Glomerular visceral epithelial cell (primary cell): ENCODE measurements around the gene LSM4.
"Not testable (repeated sequence)": the region's sequence is repeated elsewhere in the genome, so short reads cannot be mapped to it uniquely, and the experiment has no call there.

Experiments used
- DNase-seq: peaks from one replicate; pipeline ENCODE4 v3.0.0-alpha.2; 2016; ENCODE audit errors: extremely low spot score

Gene LSM4

GRCh38 chr19:18322759-18323460, at the start of gene LSM4:
LSM4 (minus strand) TSS chr19:18323076; CDS start chr19:18323020, 56 bp downstream.
- DNase-seq, result peak; percentile 98

GRCh38 chr19:18368504-18369222, 45.8 kb upstream of the LSM4 start:
- DNase-seq, result no peak

- DNase-seq, result no peak
Observed at GRCh38 chr19:18366021-18366435, 43.2 kb upstream of the LSM4 start.

GRCh38 chr19:18364826-18365528, 42.1 kb upstream of the LSM4 start:
- peak; percentile 99 for DNase-seq

DNA sequence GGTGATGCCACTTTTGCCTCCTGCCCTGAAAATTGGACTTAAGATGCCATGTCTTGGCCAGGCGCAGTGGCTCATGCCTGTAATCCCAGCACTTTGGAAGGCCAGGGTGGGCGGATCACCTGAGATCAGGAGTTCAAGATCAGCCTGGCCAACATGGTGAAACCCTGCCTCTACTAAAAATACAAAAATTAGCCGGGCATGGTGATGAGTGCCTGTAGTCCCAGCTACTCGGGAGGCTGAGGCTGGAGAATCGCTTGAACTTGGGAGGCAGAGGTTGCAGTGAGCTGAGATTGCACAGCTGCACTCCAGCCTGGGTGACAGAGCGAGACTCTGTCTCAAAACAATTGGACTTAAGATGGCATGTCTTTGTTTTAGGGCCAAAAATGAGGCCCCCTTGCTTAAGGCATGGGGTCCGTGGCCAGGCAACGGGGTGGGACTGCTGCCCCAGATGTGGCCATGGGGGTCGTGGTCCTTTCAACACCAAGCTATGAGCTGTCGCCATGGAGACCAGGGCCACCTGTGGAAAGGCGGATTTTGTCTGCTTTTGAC, 41.5 kb upstream of the LSM4 start:
- not testable (repeated sequence) for DNase-seq

DNA sequence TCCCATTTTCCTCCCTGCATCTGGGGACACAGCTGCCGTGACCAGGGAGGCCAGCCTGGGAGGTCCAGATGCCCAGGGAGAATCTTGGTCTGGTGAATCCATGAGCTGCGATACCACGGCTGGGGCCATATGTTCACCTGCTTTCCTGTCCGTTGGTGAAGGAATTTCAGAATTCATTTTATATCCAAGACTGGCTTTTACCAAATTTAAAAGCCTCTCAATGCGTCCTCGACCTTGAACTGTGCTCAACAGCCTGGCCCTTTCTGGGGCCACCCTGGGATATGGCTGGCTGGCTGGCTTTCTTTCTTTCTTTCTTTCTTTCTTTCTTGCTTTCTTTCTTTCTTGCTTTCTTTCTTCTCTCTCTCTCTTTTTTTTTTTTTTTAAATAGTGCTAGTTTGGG, 40.9 kb upstream of the LSM4 start:
- DNase-seq, result no peak

GRCh38 chr19:18362934-18363542, 40.2 kb upstream of the LSM4 start:
- no peak for DNase-seq

- DNase-seq, result no peak
Observed at GRCh38 chr19:18361646-18362045, 38.8 kb upstream of the LSM4 start.

DNA sequence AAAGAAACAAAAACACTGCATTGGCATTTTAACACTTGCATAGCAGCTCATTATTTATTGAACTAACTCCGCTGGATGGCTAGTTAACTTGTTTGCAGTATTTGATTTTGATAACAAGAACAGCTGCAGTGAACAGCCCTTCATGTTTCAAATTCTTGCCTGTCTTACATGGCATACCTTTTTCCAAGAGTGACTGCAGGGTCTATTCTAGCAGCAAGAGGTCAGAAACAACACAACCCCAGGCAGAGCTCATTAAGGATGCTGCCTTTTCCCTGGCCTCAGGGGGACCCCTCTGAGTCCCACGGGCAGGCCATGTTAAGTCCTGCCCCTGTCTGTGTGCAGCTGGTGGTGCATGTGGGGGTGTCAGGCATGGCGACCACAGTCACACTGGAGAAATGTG, 34.2 kb upstream of the LSM4 start:
- no peak for DNase-seq

GRCh38 chr19:18354743-18355142, 31.9 kb upstream of the LSM4 start:
- not testable (repeated sequence) for DNase-seq

GRCh38 chr19:18353378-18354005, 30.6 kb upstream of the LSM4 start:
- DNase-seq, result no peak

DNA sequence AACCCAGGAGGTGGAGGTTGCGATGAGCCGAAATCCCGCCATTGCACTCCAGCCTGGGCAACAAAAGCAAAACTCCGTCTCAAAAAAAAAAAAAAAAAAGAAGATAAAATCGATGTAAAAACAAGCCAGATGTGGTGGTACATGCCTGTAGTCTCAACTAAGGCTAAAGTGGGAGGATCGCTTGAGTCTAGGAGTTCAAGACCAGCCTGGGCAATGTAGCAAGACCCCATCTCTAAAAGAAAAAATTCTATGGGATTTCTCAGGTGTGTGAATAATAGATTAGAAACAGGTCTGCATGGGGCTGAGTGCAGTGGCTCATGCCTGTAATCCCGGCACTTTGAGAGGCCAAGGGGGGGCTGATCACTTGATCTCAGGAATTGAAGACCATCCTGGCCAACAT, 28.7 kb upstream of the LSM4 start:
- no peak for DNase-seq

GRCh38 chr19:18350490-18350889, 27.6 kb upstream of the LSM4 start:
- DNase-seq, result no peak

- DNase-seq, result peak; percentile 67
Observed at GRCh38 chr19:18349524-18350128, 26.8 kb upstream of the LSM4 start.

DNA sequence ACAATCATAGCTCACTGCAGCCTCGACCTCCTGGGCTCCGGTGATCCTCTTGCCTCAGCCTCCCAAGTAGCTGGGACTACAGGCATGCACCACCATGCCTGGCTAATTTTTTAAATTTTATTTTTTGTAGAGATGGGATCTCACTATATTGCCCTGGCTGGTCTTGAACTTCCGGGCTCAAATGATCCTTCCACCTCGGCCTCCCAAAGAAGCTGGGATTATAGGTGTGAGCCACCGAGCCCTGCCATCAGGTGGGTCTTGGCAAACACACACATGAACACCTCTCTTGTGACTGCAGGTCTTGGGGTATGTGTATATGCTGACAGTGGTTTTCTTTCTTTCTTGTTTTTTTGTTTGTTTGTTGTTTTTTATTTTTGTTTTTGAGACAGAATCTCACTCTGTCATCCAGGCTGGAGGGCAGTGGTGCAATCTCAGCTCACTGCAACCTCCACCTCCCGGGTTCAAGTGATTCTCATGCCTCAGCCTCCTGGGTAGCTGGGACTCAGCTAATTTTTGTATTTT, 26.0 kb upstream of the LSM4 start:
- DNase-seq, result not testable (repeated sequence)

DNA sequence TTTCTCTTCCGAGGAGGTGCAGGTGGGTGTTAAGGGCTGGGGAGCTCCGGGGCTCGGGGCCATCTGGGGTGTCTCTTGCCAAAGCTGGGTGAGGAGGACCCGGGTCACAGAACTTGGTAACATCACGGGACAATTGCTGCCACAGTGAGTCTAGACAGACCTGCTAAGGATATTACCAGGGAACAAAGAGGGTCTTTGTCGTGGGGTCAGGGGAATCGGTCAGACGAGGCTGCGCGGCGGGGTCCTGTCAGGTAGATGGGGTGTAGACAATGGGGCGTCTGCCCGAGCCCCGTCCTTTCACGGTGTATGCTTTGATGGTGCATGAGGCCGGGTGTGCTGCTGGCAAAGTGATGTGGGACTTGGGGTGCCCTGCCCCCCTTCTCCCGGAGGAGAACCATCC, 25.3 kb upstream of the LSM4 start:
- no peak for DNase-seq

DNA sequence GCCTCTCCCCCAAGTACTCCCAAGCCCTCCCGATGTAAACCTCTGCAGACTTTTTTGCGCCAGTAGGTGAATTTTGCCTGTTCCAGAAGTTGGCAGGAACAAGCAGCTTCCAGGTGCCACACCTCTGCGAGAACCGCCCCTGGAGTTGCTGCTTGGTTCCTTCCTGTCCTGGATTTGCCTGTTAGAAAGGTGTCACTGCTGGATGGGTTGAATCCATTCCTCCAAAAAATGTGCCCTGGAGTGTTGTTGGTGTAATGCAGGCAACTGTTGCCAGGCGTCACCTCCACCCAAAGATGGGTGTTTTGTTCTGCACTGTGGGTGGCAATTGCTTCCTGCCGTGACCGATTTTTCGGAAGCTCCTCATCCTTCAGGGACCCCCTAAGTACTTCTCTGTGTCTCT, 23.2 kb upstream of the LSM4 start:
- DNase-seq, result no peak

DNA sequence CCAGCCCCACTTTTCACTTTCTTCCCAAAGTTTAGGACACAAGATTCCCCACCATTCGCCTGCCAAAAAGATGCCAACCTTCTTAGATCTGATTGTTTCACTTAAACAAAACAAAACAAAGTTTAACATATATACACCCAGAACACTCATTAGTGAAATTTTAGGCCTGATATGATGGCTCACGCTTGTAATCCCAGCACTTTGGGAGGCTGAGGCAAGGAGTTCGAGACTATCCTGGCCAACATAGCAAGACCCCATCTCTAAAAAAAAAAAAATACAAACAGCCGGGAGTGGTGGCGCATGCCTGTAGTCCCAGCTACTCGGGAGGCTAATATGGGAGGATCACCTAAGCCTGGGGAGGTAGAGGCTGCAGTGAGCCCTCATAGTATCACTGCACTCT, 22.4 kb upstream of the LSM4 start:
- DNase-seq, result no peak

DNA sequence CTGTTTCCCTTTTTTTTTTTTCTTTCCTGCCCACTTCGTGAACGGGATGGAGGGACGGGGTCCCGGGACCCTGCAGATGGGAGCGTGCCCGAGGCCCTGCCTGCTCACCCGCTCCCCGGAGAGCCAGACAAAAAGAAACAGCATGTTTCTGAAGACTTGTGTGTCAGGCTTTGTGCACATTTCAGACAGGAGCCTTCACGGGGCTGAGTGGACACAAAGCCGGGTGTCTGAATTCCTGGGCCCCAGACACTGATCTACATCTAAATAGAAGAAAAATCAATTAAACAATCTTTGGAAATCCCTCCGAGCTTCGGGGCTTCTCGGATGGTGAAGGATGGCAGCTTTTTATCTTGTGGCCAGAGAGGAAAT, 21.7 kb upstream of the LSM4 start:
- no peak for DNase-seq

- no peak for DNase-seq
Observed at GRCh38 chr19:18342090-18342632, 19.3 kb upstream of the LSM4 start.
